GM21528 (cell line): ENCODE data around the gene TRIM43B.
"Not testable (repeated sequence)": the region's sequence is repeated elsewhere in the genome, so short reads cannot be mapped to it uniquely, and the experiment has no call there.

ENCODE experiments used
- ATAC-seq: cut with Tn5 transposase; IDR thresholded peaks from one replicate; pipeline ENCODE4 v1.9.1; 2021; ENCODE audit warnings: mild to moderate bottlenecking, moderate library complexity; ENCODE audit not compliant: unreplicated experiment, low FRiP score

TRIM43B gene

DNA sequence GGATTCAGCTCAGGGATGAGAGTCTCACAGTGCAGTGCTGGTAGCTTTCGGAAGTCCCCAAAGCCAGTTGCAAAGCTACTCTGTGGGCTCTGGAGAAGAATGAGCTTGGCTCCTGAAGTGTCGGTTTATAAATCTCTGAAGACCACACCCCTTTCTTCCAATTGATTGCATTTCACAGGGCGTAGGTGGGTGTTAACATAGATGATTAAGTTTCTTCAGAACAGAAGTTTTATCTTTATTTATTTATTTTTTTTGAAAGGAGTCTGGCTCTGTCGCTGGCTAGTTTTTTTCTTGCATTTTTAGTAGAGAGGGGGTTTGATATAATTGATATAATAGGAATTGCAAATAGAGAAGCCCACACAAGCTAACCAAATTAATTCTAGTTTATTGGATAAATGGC lies at the start of gene TRIM43B:
Gene TRIM43B (minus strand): TSS at position 101 of the 400 bp plus-strand sequence. CDS start 2,040 bp downstream, outside the sequence.
- ATAC-seq: not testable (repeated sequence)

DNA sequence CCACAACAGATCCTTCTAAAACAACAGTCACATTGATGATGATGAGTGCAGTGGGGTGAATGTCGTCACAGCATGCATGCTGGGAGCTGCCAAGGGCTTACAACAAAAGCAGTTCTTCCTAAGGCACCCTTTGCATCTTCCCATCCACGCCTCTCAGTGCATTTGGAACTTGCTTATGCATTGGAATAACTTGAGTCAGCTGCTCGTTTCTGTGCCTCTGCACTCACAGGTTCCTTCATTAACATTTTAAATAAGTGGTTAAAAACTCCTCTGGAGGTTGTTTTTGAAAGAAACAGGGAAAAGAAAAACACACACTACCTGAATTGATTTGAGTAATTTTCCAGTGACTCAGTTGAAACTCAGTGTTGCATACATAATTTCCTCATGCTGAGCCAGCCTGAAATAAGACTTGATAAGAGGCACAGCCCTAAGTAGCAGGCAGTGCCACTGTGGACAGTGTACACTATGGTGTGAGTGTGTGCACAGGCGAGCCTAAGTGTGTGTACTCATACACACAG lies 46.8 kb upstream of the TRIM43B start:
- ATAC-seq: no peak

DNA sequence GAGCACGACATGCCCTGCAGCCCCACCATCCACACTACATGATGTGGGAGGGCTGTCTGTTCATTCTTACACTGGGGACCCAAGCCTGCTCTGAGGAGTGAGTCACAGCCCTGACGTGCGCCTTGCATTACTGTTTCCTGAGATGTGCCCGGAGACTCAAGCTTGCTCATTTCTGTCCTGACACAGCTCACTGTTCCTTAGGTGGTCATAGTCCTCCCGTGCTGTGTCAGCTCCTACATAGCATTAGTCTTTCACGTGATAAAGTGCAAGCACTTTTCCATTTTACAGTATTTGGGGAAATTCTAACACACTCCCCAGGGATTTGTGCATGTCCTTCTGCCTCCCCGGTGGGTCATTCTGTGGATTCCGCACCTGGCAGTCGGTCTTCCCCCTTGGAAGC lies 46.2 kb upstream of the TRIM43B start:
- peak; percentile 55 for ATAC-seq

DNA sequence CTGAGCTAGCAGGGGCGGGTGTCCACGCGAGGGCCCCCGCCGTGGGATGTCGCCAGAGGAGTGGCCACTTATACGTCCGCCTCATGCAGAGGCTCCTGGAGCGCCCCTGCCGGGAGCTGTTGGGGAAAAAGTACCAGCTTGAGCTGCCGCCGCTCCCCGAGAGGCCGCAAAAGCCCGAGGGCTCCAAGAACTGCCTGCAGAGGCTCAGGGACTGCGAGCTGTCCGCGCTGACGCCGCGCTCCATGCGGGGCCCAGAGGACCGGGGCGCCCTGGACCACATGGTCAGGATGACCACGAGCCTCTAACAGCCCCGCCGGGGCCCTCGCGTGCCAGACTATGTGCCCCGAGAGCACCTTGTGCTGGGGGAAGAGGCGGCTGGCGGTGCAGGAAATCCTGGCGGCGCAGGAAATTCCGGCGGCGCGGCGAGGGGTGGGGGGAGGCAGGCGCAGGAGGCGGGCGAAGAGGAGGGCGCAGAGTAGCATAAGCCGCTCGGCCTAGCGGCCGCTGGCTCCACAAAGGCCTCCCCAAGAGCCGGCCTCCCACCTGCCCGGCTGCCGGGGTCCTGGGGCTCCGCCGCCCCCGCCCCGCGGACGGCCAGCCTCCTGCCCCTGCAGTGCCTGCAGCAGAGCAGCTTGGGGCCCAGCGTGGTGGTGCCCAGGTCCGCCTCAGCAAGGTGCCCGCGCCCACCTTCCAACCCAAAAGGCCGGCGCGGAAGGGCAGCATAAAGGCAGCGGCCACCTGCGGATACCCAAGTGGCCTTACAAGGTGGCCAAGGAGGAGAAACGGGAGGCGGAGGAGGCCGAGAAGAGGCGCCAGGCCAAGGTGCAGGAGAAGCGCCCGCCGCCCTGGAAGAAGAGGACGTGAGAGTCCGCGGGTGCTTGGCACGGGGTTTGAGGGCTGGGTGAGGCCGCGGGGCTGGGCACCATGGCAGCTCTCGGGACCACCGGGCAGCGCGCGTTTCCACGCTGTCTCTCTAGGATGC lies 42.1 kb upstream of the TRIM43B start:
- peak; percentile 72 for ATAC-seq

DNA sequence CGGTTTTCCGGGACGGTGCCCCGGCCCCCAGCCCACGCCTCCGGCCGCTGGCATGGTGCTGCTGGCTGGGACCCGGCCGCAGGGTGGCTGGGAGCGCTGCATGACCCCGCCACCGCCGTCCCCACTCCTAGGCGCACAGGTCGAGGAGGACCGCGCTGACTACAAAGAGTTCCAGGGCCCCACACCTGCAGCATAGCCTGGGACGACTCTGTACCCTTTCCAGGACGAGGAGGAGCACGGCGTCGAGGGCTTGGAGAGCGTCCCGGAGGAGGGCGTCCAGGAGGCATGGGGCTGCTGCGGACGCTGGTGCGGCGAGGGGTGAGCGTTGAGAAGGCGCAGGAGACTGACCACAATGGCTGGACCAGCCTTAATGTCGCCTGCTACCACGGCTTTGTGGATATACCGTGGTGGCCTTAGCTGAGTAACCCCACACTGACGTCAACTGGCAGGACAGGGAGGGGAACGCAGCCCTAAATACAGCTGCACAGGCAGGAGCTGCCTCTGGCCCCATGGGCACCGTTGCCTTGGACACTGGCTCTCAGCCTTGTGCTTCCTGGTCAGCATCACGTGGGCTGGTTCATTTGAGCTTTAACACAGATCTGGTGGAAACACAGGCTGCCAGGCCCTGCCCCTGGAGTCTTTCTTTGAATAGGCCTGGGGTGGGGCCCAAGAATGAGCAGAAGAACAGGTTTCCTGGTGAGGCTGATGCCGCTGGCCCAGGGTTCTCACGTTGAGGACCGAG lies 40.9 kb upstream of the TRIM43B start:
- ATAC-seq: no peak

DNA sequence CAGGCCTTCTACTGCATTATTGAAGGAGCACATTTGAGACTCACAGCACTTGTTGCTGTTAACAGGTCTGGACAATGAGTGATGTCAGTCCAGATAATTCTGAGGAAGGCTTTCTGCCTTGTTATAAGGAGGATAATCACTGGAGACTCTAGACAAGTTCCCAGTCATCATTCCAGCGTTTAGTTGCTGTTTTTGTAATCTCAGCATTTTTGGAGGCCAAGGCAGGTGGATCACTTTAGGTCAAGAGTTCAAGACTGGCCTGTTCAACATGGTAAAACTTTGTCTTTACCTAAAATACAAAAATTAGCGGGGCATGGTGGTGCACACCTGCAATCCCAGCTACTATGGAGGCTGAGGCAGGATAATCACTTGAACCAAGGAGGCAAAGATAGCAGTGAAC lies 39.6 kb upstream of the TRIM43B start:
- ATAC-seq: no peak

DNA sequence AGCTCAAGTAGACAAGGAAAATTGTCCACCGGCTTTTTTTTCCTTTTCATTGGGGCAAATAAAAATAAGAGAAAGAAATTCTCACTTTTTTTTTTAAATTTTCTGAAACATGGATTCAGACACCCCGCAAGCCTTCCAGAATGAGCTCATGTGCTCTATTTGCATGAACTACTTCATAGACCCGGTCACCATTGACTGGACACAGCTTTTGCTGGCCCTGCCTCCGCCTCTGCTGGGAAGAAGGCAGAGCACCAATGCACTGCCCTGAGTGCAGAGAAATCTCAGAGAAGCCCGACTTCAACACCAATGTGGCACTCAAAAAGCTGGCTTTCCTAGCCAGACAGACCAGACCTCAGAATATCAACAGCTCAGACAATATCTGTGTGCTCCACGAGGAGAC lies 30.2 kb upstream of the TRIM43B start:
- no peak for ATAC-seq

DNA sequence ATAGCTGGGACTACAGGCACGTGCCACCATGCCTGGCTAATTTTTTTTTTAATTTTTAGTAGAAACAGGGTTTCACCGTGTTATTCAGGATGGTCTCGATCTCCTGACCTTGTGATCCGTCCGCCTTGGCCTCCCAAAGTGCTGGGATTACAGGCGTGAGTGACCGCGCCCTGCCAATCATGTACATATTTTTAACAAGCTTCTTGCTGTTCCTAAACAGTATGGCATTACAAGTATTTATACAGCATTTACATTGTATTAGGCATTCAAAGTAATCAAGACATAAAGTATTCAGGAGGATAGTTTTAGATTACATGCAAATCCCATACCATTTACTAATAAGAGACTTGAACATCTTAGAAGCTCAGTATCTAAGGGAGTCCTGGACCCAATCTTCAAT lies 29.7 kb upstream of the TRIM43B start:
- not testable (repeated sequence) for ATAC-seq

DNA sequence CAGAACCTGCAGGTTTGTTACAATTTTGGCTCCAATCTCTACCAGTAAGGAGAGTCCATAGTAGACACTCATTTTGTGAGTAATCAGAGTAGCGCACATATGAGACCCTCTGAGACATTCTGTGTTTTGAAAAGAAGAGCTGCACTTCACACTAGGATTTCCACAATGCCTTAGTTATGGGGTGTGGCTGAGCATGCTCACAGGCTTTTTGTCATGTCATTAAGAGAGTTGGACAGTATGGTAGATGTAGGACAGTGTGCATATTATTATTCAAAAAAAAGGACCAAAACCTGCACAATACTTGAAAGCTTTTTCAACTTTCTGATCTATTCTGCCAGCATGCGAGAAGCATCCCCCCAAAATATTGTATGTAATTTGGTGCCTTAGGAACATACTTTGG lies 24.9 kb upstream of the TRIM43B start:
- no peak for ATAC-seq

DNA sequence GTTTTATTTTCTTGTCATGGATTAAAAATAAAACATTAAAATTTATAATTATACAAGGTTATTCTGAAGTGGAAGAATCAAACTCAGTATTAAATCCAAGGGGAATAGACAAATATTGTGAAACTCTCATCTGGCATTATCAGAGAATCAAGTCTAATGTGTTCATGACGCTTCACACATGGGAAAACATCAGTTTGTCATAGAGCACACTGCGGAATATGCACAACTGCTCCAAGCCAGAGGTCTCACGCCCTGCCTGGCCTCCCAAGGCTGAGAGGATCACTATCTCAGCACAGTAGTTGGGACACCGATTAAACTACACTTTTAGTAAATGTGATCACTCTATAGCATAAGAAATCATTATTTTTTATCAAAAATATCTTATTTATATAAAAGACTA lies 20.7 kb upstream of the TRIM43B start:
- ATAC-seq: no peak

DNA sequence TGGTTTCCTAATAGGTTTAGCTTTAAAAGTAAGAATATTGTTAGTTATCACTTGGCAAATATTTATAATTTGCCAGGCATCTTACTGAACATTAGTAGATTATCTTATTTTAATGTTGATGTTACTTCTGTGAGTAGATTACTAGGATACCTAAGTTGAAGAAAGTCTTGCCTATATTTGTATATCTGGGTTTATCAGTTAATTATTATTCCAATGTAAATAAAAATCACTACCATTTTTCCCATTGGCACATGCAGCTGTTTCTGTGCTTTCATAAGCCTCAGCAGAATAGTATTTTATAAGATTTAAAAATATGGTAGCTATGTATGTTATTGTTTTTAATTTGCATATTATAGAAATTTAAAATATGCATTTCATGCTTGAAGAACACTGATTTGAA lies 16.3 kb upstream of the TRIM43B start:
- no peak for ATAC-seq

DNA sequence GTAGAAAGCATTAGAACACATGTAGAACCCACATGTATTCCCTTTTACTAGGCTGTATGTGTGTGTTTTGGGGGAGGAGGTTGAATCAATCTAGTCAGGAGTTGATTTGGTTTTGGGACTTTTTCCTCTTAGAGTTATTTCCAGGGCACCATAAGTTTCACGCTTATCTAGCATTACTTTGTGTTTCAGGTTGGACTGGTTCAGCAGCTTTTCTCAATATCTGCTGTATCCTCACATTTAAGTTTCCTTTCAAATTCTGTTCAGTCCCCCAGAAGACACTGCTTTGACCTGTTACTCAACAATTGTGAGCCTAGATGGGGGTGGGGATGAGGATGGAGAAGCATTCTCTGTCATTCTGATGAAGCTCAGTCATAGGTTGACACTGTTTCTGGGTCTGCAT lies 7.5 kb upstream of the TRIM43B start:
- ATAC-seq: not testable (repeated sequence)

DNA sequence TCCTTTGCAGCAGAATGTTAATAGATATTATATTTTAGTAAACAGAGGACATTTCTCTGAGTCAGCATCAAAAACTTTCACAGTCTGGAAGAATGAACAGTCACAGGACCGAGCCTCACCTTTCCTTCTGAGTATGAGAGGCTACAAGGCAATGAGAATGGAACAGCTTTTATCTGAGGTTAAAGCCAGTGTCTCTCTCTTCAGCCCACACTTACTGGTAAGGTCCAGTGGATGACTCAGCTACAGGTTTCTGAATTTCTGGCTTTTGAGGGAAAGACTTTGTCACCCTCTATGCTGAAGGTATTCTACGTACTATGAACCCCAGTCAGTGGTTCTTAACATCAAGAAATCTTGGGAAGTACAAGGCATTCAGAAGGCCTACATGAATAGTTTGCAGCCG lies 9.5 kb downstream of the TRIM43B start:
- not testable (repeated sequence) for ATAC-seq

DNA sequence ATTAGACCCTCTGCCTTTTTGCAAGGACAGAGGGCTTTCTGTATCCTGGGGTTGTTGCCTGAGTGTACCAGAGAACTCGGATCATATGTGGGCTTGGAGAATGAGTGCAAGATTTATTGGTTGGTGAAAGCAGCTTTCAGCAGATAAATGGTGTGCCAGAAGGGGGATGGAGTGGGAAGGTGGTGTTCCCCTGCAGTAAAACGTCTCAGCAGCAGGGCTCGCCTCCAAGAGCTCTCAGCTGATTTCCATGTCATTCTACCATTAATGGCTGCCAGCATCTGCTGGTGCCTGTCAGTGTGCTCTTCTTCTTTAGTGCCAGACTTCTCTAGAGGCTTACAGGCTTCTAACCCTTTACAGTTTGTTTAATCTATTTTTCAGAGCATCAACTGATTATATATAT lies 16.6 kb downstream of the TRIM43B start:
- ATAC-seq: not testable (repeated sequence)

DNA sequence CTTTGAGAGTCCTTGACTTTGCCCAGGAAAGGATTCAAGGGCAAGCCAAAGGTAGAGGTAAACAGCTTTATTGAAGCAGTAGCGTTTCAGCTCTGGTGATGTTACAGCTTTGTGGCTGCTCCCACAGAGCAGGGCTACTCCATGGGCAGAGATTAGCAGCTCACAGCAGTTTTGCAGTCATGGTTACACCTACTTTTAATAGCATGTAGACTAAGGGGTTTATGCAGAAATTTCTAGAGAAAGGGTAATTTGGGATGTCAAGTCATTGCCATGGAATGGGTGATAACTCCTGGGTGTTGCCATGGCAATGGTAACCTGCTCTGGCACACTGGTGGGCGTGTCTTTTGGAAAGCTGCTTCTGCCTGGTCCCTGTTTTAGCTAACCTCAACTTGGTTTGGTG lies 18.0 kb downstream of the TRIM43B start:
- not testable (repeated sequence) for ATAC-seq

DNA sequence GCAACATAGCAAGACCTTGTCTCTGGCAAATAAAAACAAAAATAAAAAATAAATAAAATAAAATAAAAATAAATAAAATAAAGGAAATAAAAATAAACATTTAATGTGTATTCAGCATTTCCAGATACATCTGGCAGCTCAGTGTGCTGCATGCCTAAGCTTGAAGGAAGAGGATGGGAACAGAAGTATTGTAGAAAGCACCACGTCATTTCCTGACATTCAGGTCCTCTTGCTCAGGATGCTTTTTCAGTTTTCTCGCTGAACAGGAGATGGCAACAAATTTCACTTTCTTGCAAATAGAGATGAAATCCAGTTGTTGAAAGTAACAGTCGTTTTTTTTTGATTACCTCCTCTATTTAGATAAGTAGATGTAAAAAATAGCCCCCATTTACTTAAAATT lies 21.3 kb downstream of the TRIM43B start:
- not testable (repeated sequence) for ATAC-seq

DNA sequence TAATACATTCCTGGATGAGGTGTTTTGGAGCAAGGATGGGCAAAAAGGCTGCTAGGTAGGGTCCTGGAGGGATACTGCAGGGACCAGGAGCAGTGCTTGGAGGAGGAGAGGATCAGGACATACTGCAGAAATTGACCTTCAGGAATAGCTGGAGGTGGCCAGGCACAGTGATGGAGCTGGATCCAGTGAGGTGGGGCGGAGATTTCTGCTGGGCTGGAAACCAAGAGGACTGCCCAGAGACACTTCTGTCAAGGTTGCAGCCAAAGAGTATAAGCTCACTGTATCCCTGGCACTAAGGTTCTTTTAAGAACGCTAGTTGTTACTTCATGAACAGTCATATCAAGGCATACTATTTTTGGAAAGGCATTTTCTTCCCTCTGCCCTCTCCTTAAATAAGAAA lies 39.2 kb downstream of the TRIM43B start:
- not testable (repeated sequence) for ATAC-seq

DNA sequence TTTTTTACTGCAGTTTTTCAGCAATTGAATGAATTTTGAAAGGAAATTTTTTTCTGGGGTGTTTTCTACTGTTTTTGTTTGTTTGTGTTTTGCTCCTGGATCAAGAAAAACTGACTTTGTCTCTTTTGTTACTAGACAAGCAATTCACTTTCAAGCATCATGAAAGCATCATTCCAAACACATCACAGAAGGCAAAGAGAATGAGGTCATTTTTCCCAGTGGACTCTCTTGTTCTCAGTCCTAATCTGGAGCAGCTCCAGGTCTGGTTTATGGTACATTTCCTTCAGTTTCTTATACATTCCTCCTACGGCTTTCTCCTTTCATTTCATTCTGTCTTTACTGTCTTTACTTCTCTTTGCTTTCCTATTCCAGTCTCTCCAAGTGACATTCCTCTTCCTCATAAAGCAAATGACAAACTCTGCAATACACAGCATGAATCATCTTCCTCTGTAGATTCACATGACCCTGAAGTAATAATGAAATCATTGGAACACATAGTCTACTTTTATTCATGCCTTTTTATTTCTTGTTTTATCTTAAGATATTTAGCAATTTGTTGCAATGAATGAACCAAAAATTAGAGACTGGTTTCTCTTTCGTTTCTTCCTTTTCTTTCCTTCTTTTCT lies 42.0 kb downstream of the TRIM43B start:
- ATAC-seq: not testable (repeated sequence)

DNA sequence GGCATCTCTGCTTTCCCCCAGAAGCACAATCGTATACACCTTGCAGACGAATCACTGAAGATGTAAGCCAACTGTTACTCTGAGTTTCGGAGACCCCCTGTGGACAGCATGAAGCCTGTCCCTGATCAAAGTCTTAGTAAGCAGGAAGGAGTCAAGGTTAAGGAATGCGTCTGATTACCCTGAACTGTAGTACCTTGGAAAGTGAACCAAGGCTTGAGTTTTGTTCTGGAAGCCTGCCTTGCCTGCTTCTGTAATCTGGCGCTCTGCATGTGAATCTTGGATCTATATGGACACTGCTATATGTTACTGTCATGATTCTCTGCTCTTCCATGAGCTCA lies 48.7 kb downstream of the TRIM43B start:
- not testable (repeated sequence) for ATAC-seq

DNA sequence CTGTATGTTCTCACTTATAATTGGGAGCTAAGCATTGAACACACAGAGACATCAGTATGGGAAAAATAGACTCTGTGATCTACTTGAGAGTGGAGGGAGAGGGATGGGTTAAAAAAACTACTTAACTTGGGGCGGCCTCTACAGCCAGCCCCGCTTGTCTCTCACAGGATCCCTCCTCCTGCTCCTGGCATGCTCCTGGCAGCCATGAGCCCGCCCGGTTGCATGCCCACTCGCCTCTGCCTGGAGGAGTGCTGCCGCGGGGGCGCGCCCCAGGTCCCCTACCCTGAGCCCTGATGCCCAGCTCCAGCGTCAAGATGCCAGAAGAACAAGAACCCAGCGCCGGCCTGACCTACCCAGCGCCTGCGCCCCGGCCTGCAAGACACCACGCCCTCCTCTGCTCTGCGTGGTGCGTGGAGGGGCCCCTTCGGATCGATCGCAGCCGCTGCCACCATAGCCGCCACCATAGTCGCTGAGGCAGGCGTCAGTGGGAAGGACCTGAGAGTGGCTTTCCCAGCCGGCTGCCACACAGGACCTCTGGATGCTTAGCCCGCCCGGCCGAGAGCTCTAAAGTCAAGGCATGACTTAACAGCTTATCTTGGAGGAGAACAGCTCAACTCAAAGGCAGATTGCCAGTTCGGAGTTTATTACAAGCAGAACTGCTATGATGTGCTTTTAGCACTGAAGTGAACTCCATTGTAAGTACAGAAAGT lies 49.2 kb downstream of the TRIM43B start:
- ATAC-seq: not testable (repeated sequence)
